Measurements from ENCODE around the gene RNF152.

GRCh38 chr18:61887838-61888237 lies 5.0 kb downstream of the RNF152 start:
- TF ChIP-seq CTCF (IDR thresholded peaks at IDR 0.05) (no peak), POLR2A (IDR thresholded peaks at IDR 0.05) (no peak)
